ENCODE measurements around the gene GPLD1.

The GPLD1 gene

DNA sequence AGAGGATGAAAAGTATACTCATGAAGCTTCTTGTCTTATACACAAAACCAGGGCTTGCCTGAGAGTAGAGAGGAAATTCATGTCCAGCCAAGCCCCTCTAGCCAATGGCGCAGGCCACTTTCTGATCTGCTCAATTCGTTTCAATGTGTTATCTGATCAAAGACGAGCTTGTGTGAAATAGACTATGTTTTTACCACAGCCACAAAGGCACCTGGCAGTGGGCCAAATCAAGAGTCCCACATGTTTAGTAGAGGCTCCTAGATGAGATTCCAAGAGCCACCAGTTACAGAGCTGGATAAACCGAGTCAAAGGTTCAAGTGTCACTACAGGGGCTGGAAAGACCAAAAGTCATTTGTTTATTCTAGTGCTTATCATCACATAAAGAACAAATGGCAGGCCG, 34.9 kb downstream of the GPLD1 start:
- no peak overlapping the region for H3K4me3 ChIP-seq (ENCODE audit: low read depth, low read length)
- DNase-seq (ENCODE audit: low read depth), result no peak
- TF ChIP-seq, protein P1, sequence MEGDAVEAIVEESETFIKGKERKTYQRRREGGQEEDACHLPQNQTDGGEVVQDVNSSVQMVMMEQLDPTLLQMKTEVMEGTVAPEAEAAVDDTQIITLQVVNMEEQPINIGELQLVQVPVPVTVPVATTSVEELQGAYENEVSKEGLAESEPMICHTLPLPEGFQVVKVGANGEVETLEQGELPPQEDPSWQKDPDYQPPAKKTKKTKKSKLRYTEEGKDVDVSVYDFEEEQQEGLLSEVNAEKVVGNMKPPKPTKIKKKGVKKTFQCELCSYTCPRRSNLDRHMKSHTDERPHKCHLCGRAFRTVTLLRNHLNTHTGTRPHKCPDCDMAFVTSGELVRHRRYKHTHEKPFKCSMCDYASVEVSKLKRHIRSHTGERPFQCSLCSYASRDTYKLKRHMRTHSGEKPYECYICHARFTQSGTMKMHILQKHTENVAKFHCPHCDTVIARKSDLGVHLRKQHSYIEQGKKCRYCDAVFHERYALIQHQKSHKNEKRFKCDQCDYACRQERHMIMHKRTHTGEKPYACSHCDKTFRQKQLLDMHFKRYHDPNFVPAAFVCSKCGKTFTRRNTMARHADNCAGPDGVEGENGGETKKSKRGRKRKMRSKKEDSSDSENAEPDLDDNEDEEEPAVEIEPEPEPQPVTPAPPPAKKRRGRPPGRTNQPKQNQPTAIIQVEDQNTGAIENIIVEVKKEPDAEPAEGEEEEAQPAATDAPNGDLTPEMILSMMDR (IDR thresholded peaks at IDR 0.05; ENCODE audit: control insufficient read depth, extremely low read depth, insufficient read depth), result no peak

GRCh38 chr6:24453921-24454320, 35.5 kb downstream of the GPLD1 start:
- DNase-seq (ENCODE audit: low read depth), result no peak

GRCh38 chr6:24451581-24452388, 37.6 kb downstream of the GPLD1 start:
- no peak for DNase-seq (ENCODE audit: low read depth)
- TF ChIP-seq, protein P1 (IDR thresholded peaks at IDR 0.05; ENCODE audit: control insufficient read depth, extremely low read depth, insufficient read depth), result no peak
- no peak overlapping the region for H3K4me3 ChIP-seq (ENCODE audit: low read depth, low read length)

More at GRCh38 chr6:24453921-24454320, 35.5 kb downstream of the GPLD1 start:
- no peak overlapping the region for H3K4me3 ChIP-seq (ENCODE audit: low read depth, low read length)
- TF ChIP-seq, protein P1 (IDR thresholded peaks at IDR 0.05; ENCODE audit: control insufficient read depth, extremely low read depth, insufficient read depth), result no peak

DNA sequence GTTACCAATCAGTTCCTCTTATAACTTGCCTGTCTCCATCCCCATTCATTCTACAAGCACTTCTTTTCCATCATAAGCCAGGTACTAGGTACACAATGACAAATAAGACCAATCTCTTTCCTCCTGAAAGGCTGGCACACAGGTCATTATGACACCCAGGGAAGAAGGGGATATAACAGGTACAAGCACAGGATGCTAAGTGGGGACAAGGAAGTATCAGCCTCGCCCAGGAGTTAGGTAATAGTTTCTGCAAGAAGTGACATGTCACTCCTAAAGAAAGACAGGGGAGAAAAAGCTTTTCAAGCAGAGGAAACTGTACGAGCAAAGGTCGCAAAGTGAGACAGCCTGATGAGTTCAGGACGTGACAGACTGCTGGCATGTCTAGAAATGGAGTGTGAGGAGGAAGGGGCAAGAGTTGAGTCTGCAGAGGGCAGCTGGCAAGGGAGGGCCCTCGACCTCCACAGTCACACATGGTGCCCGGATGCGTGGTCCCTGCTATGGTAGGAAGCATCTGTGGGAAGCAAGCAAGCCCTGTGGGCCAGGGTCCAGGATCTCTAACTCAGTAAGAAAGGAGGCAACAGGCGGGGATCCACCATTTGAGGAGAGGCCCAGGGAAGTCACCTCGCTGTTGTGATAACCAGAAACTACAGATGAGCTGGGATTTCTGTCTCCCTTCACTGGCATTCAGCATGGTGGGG, 40.4 kb downstream of the GPLD1 start:
- no peak overlapping the region for H3K4me3 ChIP-seq (ENCODE audit: low read depth, low read length)
- TF ChIP-seq, protein P1 (IDR thresholded peaks at IDR 0.05; ENCODE audit: control insufficient read depth, extremely low read depth, insufficient read depth), result no peak
- DNase-seq (ENCODE audit: low read depth), result no peak

DNA sequence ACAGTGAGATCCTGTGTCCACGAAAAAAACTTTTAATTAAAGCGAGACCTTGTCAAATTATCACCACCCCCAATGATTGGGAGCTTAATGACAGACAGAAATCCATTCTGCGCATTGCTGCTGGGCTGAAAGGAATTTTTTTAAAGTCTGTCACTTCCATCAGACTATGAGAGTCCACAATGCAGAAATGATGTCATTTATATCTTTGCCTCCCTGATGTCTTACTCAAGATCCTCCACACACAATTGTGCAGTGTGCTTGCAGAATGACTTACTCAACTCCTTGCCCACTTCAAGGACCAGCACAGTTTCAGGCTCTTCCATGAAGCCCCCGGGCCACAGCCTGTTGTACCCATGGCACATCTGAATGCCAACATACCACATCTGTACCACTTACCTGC, 41.0 kb downstream of the GPLD1 start:
- TF ChIP-seq, protein P1 (IDR thresholded peaks at IDR 0.05; ENCODE audit: control insufficient read depth, extremely low read depth, insufficient read depth), result no peak
- DNase-seq (ENCODE audit: low read depth), result no peak
- H3K4me3 ChIP-seq (ENCODE audit: low read depth, low read length), result no peak overlapping the region

DNA sequence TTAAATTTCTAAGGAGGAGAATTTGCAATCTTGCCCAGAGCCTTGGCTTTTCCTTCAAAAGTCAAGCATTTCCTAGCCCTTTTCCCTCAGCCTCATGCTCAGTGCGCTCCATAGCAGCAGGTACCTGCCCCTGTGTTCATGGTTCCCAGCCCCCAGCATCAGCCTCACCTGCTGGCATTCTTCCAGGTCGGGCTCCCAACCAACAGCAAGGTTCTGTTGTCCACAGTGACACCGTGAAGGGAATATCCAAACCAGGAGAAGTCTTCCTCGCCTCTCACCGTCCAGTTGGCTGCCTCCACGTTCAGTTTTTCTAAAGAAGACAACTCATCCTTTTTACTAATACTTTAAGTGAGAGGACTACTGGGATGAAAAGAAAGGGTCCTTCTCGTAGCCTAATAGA, 42.7 kb downstream of the GPLD1 start:
- H3K4me3 ChIP-seq (ENCODE audit: low read depth, low read length), result no peak overlapping the region
- TF ChIP-seq, protein P1 (IDR thresholded peaks at IDR 0.05; ENCODE audit: control insufficient read depth, extremely low read depth, insufficient read depth), result no peak
- DNase-seq (ENCODE audit: low read depth), result no peak
